ENCODE measurements around the gene PPM1K.

Gene PPM1K

GRCh38 chr4:88275949-88276515 lies 8.3 kb downstream of the PPM1K start:
- no peak overlapping the region for H3K4me3 ChIP-seq (ENCODE audit: low read depth, low read length)
- peaks cover 0 to 4% of the 10 kb centered on the region in 2 experiments for H3K36me3 ChIP-seq (ENCODE audit: control insufficient read depth in 1 of 2, insufficient read depth in 2 of 2, low read length in 2 of 2)
- H2AFZ ChIP-seq (ENCODE audit: insufficient read depth, low read length, poor library complexity), result no peak overlapping the region
- H3K4me2 ChIP-seq (ENCODE audit: low read length), result no peak overlapping the region
- no peaks in the 10 kb centered on the region for H3K4me1 ChIP-seq (ENCODE audit: control insufficient read depth in 1 of 2, insufficient read depth in 2 of 2, low read length in 2 of 2)
- H3K4ac ChIP-seq (ENCODE audit: low read depth, low read length), result no peak overlapping the region
- no peaks in the 10 kb centered on the region for H3K27me3 ChIP-seq (ENCODE audit: insufficient read depth, low read length)
- no peaks in the 10 kb centered on the region for H3K79me1 ChIP-seq (ENCODE audit: low read length)
- H2AK5ac ChIP-seq (ENCODE audit: low read length), result no peak overlapping the region
- H4K12ac ChIP-seq (ENCODE audit: low read depth, low read length), result no peak overlapping the region
- no peak overlapping the region for H4K8ac ChIP-seq (ENCODE audit: low read depth, low read length)
- no CpG with 5 or more reads among the region's 4 CpGs for WGBS (ENCODE audit: extremely low coverage, insufficient coverage, insufficient read length)
- H3K27ac ChIP-seq (ENCODE audit: low read depth, low read length), result no peak overlapping the region
- no peak overlapping the region for H4K91ac ChIP-seq (ENCODE audit: low read depth, low read length)
- no peak overlapping the region for H3K9ac ChIP-seq (ENCODE audit: low read length)
- no peak overlapping the region for H3K23ac ChIP-seq (ENCODE audit: low read length)
- no peak overlapping the region for H2BK120ac ChIP-seq (ENCODE audit: insufficient read depth, low read length, poor library complexity)
- no peak overlapping the region for H3K14ac ChIP-seq (ENCODE audit: low read length)
- H3K18ac ChIP-seq (ENCODE audit: low read length), result no peak overlapping the region
- H2BK12ac ChIP-seq (ENCODE audit: low read length), result no peak overlapping the region
- peak in 1 of 2 donors; percentile 43 for DNase-seq
- no peak overlapping the region for H2BK5ac ChIP-seq (ENCODE audit: low read depth, low read length, poor library complexity)
- H3K79me2 ChIP-seq (ENCODE audit: control insufficient read depth, insufficient read depth, low read length, poor library complexity), result no peaks in the 10 kb centered on the region
- H3K9me3 ChIP-seq (ENCODE audit: insufficient read depth, low read depth, low read length), result peaks cover 4% of the 10 kb centered on the region

- no peak overlapping the region for H4K12ac ChIP-seq (ENCODE audit: low read depth, low read length)
- no peaks in the 10 kb centered on the region for H3K79me1 ChIP-seq (ENCODE audit: low read length)
- H3K4me3 ChIP-seq (ENCODE audit: low read depth, low read length), result no peak overlapping the region
- no peak overlapping the region for H3K18ac ChIP-seq (ENCODE audit: low read length)
- H3K4ac ChIP-seq (ENCODE audit: low read depth, low read length), result no peak overlapping the region
- H3K9ac ChIP-seq (ENCODE audit: low read length), result no peak overlapping the region
- H2BK5ac ChIP-seq (ENCODE audit: low read depth, low read length, poor library complexity), result no peak overlapping the region
- H3K4me2 ChIP-seq (ENCODE audit: low read length), result no peak overlapping the region
- H2AK5ac ChIP-seq (ENCODE audit: low read length), result no peak overlapping the region
- no peak overlapping the region for H3K14ac ChIP-seq (ENCODE audit: low read length)
- peaks cover 0 to 4% of the 10 kb centered on the region in 2 experiments for H3K36me3 ChIP-seq (ENCODE audit: control insufficient read depth in 1 of 2, insufficient read depth in 2 of 2, low read length in 2 of 2)
- no peak overlapping the region for H2AFZ ChIP-seq (ENCODE audit: insufficient read depth, low read length, poor library complexity)
- H3K4me1 ChIP-seq (ENCODE audit: control insufficient read depth in 1 of 2, insufficient read depth in 2 of 2, low read length in 2 of 2), result no peaks in the 10 kb centered on the region
- H4K91ac ChIP-seq (ENCODE audit: low read depth, low read length), result no peak overlapping the region
- H2BK12ac ChIP-seq (ENCODE audit: low read length), result no peak overlapping the region
- DNase-seq, result no peak
- no peak overlapping the region for H4K8ac ChIP-seq (ENCODE audit: low read depth, low read length)
- peaks cover 4% of the 10 kb centered on the region for H3K9me3 ChIP-seq (ENCODE audit: insufficient read depth, low read depth, low read length)
- H2BK120ac ChIP-seq (ENCODE audit: insufficient read depth, low read length, poor library complexity), result no peak overlapping the region
- no peaks in the 10 kb centered on the region for H3K79me2 ChIP-seq (ENCODE audit: control insufficient read depth, insufficient read depth, low read length, poor library complexity)
- no peaks in the 10 kb centered on the region for H3K27me3 ChIP-seq (ENCODE audit: insufficient read depth, low read length)
- WGBS (ENCODE audit: extremely low coverage, insufficient coverage, insufficient read length), result no CpG with 5 or more reads among the region's 1 CpG
- no peak overlapping the region for H3K23ac ChIP-seq (ENCODE audit: low read length)
- H3K27ac ChIP-seq (ENCODE audit: low read depth, low read length), result no peak overlapping the region
Measured at GRCh38 chr4:88275516-88275915, 8.8 kb downstream of the PPM1K start.

DNA sequence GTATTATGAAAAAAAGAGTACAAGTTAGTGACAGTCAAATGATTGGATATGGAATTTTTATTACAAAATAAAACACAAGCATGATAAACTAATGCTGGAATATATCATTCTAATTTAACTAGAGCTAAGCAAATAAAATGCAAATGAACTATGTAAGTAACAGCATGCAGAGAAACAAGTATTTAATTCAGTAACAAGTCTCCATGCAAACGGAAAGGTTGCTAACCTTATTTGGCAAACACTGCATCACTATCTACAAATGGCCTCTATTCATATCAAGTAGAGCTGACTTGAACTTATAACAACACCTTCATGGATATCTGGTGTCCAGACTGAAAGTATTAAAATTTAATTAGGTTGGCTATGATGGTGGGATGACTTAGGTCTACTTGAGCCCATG lies 15.4 kb downstream of the PPM1K start:
- Histone ChIP-seq H2AK5ac (ENCODE audit: low read length) (no peak overlapping the region), H2AFZ (ENCODE audit: insufficient read depth, low read length, poor library complexity) (no peak overlapping the region), H4K12ac (ENCODE audit: low read depth, low read length) (no peak overlapping the region), H3K36me3 (ENCODE audit: control insufficient read depth in 1 of 2, insufficient read depth in 2 of 2, low read length in 2 of 2) (peaks cover 12 to 14% of the 10 kb centered on the region in 2 experiments), H3K79me2 (ENCODE audit: control insufficient read depth, insufficient read depth, low read length, poor library complexity) (no peaks in the 10 kb centered on the region), H2BK5ac (ENCODE audit: low read depth, low read length, poor library complexity) (no peak overlapping the region), H3K23ac (ENCODE audit: low read length) (no peak overlapping the region), H3K27ac (ENCODE audit: low read depth, low read length) (no peak overlapping the region), H3K79me1 (ENCODE audit: low read length) (no peaks in the 10 kb centered on the region), H3K4me1 (ENCODE audit: control insufficient read depth in 1 of 2, insufficient read depth in 2 of 2, low read length in 2 of 2) (no peaks in the 10 kb centered on the region), H3K9ac (ENCODE audit: low read length) (no peak overlapping the region), H2BK120ac (ENCODE audit: insufficient read depth, low read length, poor library complexity) (no peak overlapping the region), H2BK12ac (ENCODE audit: low read length) (no peak overlapping the region), H4K8ac (ENCODE audit: low read depth, low read length) (no peak overlapping the region), H3K27me3 (ENCODE audit: insufficient read depth, low read length) (no peaks in the 10 kb centered on the region), H3K4ac (ENCODE audit: low read depth, low read length) (no peak overlapping the region), H3K4me2 (ENCODE audit: low read length) (no peak overlapping the region), H3K18ac (ENCODE audit: low read length) (no peak overlapping the region), H3K14ac (ENCODE audit: low read length) (no peak overlapping the region), H4K91ac (ENCODE audit: low read depth, low read length) (no peak overlapping the region), H3K9me3 (ENCODE audit: insufficient read depth, low read depth, low read length) (peaks cover 3% of the 10 kb centered on the region), H3K4me3 (ENCODE audit: low read depth, low read length) (no peak overlapping the region)
- no CpG with 5 or more reads among the region's 1 CpG for WGBS (ENCODE audit: extremely low coverage, insufficient coverage, insufficient read length)
- DNase-seq, result no peak

DNA sequence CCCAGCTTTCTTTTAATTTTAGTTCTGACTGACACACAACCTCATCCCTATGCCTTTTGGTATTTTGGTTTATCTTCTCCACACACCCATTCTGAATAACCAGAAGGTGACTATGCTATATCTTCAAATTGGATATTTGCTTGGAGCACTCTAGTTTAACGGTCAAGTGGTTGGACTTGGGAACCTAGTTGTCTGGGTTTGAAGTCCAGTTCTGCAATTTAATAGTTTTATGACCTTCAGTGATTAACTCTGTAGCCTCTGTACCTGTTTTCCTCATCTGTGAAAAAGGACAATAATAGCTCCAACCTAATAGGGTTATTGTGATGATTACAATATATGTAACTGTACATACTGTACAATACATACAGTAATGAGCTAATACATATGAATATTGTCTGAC lies 20.0 kb downstream of the PPM1K start:
- peaks cover 3% of the 10 kb centered on the region for H3K9me3 ChIP-seq (ENCODE audit: insufficient read depth, low read depth, low read length)
- peaks cover 12 to 14% of the 10 kb centered on the region in 2 experiments for H3K36me3 ChIP-seq (ENCODE audit: control insufficient read depth in 1 of 2, insufficient read depth in 2 of 2, low read length in 2 of 2)
- no peak overlapping the region for H3K23ac ChIP-seq (ENCODE audit: low read length)
- no peak overlapping the region for H2BK5ac ChIP-seq (ENCODE audit: low read depth, low read length, poor library complexity)
- no peak overlapping the region for H3K4me3 ChIP-seq (ENCODE audit: low read depth, low read length)
- H2AFZ ChIP-seq (ENCODE audit: insufficient read depth, low read length, poor library complexity), result no peak overlapping the region
- DNase-seq, result no peak
- no peaks in the 10 kb centered on the region for H3K4me1 ChIP-seq (ENCODE audit: control insufficient read depth in 1 of 2, insufficient read depth in 2 of 2, low read length in 2 of 2)
- no peak overlapping the region for H3K18ac ChIP-seq (ENCODE audit: low read length)
- no CpG with 5 or more reads among the region's 1 CpG for WGBS (ENCODE audit: extremely low coverage, insufficient coverage, insufficient read length)
- H3K27ac ChIP-seq (ENCODE audit: low read depth, low read length), result no peak overlapping the region
- H3K4ac ChIP-seq (ENCODE audit: low read depth, low read length), result no peak overlapping the region
- no peak overlapping the region for H3K4me2 ChIP-seq (ENCODE audit: low read length)
- H4K91ac ChIP-seq (ENCODE audit: low read depth, low read length), result no peak overlapping the region
- H2BK120ac ChIP-seq (ENCODE audit: insufficient read depth, low read length, poor library complexity), result no peak overlapping the region
- no peak overlapping the region for H3K9ac ChIP-seq (ENCODE audit: low read length)
- no peak overlapping the region for H4K12ac ChIP-seq (ENCODE audit: low read depth, low read length)
- no peaks in the 10 kb centered on the region for H3K27me3 ChIP-seq (ENCODE audit: insufficient read depth, low read length)
- no peak overlapping the region for H2BK12ac ChIP-seq (ENCODE audit: low read length)
- H3K14ac ChIP-seq (ENCODE audit: low read length), result no peak overlapping the region
- H4K8ac ChIP-seq (ENCODE audit: low read depth, low read length), result no peak overlapping the region
- H2AK5ac ChIP-seq (ENCODE audit: low read length), result no peak overlapping the region
- no peaks in the 10 kb centered on the region for H3K79me1 ChIP-seq (ENCODE audit: low read length)
- no peaks in the 10 kb centered on the region for H3K79me2 ChIP-seq (ENCODE audit: control insufficient read depth, insufficient read depth, low read length, poor library complexity)

Data from trophoblast cell (in vitro differentiated cells and primary cell).